ENCODE data around the gene ST6GALNAC4.

ST6GALNAC4 gene

DNA sequence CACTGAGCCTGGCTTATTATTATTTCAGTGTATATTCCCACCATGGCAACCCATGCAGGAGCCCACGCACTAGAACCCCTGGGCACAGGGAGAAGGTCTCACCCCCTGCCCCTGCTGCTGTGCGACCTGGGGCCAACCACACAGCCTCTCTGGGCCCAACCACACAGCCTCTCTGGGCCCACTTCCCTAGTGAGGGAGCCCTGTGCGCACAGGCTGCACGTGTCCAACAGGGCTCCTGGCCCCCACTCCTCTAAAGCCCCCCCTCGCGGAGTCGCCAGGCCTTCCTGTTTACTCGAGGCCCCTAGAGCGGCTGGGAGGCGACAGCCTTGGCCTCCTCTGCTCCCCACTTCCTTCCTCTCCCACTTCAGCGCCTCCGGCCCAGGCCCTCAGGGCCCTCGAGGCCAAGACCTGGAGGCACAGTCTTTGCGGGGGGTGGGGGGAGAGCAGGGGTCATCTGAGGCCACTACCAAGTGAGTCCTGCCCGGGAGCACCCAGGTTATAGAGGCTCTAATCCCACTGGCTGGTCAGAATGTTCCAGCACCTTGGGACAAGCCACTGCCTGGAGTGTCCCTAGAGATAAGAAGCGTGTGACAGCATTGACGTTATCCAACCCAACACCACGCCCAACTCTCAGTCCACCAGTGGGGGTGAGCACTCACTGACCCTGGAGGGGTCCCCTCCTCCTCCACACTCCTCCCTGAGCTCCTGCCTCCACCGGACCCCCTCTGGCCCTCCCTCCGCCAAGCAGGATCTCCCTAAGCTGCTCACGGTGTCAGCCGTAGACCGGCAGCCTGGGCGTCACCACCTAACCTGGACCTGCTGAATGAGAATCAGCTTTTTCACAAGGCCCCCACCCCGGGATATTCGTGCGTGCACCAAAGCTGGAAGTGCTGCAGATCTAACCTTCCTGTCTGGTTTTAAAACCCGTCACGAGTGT, 54.5 kb downstream of the ST6GALNAC4 start:
- H3K4me3 ChIP-seq (ENCODE audit: low read depth, low read length): no peak overlapping the region

DNA sequence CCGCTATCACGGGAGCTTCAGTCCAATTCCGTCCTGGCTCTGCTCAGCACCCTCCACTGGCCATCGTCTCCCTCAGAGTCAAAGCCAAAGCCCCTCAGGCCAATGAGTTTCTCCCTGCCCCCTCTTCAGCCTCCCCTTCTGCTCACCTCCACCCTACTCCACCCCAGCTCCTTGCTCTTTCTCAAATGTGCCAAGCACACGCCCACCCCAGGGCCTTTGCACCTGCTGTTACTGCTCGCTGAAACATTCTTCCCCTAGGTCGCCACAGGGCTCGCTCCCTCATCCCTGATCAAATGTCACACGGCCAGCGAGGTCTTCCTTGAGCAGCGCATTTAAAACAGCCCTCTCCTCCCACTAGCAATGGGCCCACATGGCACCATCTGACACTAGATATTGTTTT, 56.1 kb downstream of the ST6GALNAC4 start:
- no peak overlapping the region for H3K4me3 ChIP-seq (ENCODE audit: low read depth, low read length)
- DNase-seq (ENCODE audit: low read depth): no peak

More for the DNA sequence above, 54.5 kb downstream of the ST6GALNAC4 start:
- DNase-seq (ENCODE audit: low read depth): no peak

DNA sequence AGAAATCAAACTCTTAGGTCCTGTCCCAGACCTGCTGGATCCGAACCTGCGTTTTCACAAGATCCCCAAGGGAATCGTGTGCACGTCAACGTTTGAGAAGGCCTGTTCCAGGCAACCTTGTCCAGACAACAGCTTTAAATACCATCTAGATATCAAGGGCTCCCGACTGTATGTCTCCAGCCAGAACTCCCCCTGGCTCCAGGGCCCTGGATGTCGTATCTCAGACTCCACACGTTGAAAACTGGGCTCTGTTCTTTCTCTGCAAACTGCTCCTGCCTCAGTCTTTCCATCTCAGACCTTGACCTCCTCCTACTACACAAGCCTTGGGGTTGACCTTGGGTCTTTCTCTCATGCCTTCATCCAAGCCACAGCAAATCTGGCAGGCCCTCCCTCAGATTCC, 56.6 kb downstream of the ST6GALNAC4 start:
- no peak for DNase-seq (ENCODE audit: low read depth)
- H3K4me3 ChIP-seq (ENCODE audit: low read depth, low read length): no peak overlapping the region

DNA sequence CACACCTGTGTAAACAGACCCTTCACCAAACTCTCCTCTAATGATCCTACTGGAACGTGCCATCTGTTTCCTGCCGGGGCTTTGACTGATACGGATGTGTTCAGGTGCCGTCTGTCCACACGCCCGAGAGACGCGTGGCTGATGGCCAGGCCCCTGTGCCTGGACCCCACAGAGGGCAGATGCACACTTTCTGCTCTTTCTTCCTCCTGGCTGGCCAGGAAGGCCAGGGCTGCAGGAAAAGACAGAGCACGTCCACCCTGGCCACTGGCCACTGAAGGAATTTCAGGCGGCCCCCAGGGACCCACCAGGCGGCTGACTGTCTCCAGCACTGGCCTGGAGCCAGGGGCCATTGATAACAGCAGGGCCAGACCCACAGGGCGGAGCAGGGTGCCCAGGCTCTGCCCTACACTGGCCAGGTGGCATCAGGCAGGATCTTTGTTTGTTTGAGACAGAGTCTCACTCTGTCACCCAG, 58.8 kb downstream of the ST6GALNAC4 start:
- no peak for DNase-seq (ENCODE audit: low read depth)
- H3K4me3 ChIP-seq (ENCODE audit: low read depth, low read length): no peak overlapping the region
